Neural progenitor cell (in vitro differentiated cells): ENCODE data around the gene CHST13.

Experiments used
- CTCF ChIP-seq: fragments of 200-600 bp; sonication (generic); IDR thresholded peaks from 2 replicates; pipeline ENCODE4 v1.5.1; 2017; ENCODE audit warnings: antibody characterized with exemption, mild to moderate bottlenecking
- EZH2phosphoT487 ChIP-seq: fragments of 200-600 bp; sonication (generic); IDR thresholded peaks from 2 replicates; pipeline ENCODE4 v1.6.1; 2017; ENCODE audit warnings: antibody characterized with exemption

GRCh38 chr3:126570103-126570541 is 46.2 kb downstream of the CHST13 start:
- TF ChIP-seq CTCF = peak; percentile 27
- TF ChIP-seq EZH2phosphoT487 = no peak
